C4-2B (cell line): Measurements from ENCODE around the gene MYO1E.

ENCODE experiments used
- CTCF ChIP-seq: fragments of 450-650 bp; conservative IDR thresholded peaks from 2 replicates; pipeline ENCODE4 v1.5.1; 2017; ENCODE audit warnings: mild to moderate bottlenecking
- ZFX ChIP-seq: fragments of 450-650 bp; IDR thresholded peaks from 2 replicates; pipeline ENCODE4 v1.6.1; 2017

GRCh38 chr15:59311195-59311594 is 61.5 kb downstream of the MYO1E start:
- TF ChIP-seq CTCF (no peak), ZFX (no peak)
